LNCaP clone FGC (cell line): ENCODE results near the gene INPPL1.
"Not testable (repeated sequence)": the region's sequence is repeated elsewhere in the genome, so short reads cannot be mapped to it uniquely, and the experiment has no call there.

Source experiments
- DNase-seq: peaks from one replicate; pipeline ENCODE4 v3.0.0-alpha.2; 2011; ENCODE audit warnings: low read depth
- H3K4me3 ChIP-seq: 2 replicates; pipeline ENCODE4 v1.5.1; 2011; ENCODE audit warnings: mild to moderate bottlenecking, low read depth, low read length, control low read depth
- CTCF ChIP-seq: IDR thresholded peaks from 2 replicates; pipeline ENCODE4 v1.5.1; 2012; ENCODE audit warnings: mild to moderate bottlenecking; ENCODE audit not compliant: control insufficient read depth, insufficient read depth; ENCODE audit errors: extremely low read depth

The INPPL1 gene

GRCh38 chr11:72224564-72225410 is at the start of gene INPPL1:
TSS of gene INPPL1 (plus strand) at chr11:72224767. CDS start at chr11:72224985, 218 bp downstream.
- no peak for TF ChIP-seq CTCF
- DNase-seq, result no peak
- peak within 1 kb of the TSS; percentile 99 for H3K4me3 ChIP-seq

- no peak for DNase-seq
Observed at GRCh38 chr11:72177656-72178055, 46.9 kb upstream of the INPPL1 start.

GRCh38 chr11:72179049-72179803 is 45.3 kb upstream of the INPPL1 start:
- DNase-seq, result no peak
- no peak overlapping the region for H3K4me3 ChIP-seq
- TF ChIP-seq CTCF, result no peak

More at GRCh38 chr11:72177656-72178055, 46.9 kb upstream of the INPPL1 start:
- TF ChIP-seq CTCF, result no peak
- H3K4me3 ChIP-seq, result no peak overlapping the region

- DNase-seq, result no peak
- no peak overlapping the region for H3K4me3 ChIP-seq
- TF ChIP-seq CTCF, result no peak
Observed at GRCh38 chr11:72179804-72180396, 44.7 kb upstream of the INPPL1 start.

- DNase-seq, H3K4me3 ChIP-seq: not testable (repeated sequence)
Observed at GRCh38 chr11:72180892-72181552, 43.5 kb upstream of the INPPL1 start.

- not testable (repeated sequence) for DNase-seq
Observed at GRCh38 chr11:72181553-72181958, 43.0 kb upstream of the INPPL1 start.

GRCh38 chr11:72188267-72188666 is 36.3 kb upstream of the INPPL1 start:
- no peak for DNase-seq
- TF ChIP-seq CTCF, result no peak
- no peak overlapping the region for H3K4me3 ChIP-seq

More at GRCh38 chr11:72181553-72181958, 43.0 kb upstream of the INPPL1 start:
- not testable (repeated sequence) for H3K4me3 ChIP-seq
